Ishikawa (cell line): ENCODE measurements around the gene TEX9.

Source experiments
- CEBPB ChIP-seq: IDR thresholded peaks from 2 replicates; pipeline ENCODE4 v1.6.1; 2012
- CREB1 ChIP-seq: IDR thresholded peaks from 2 replicates; pipeline ENCODE4 v1.6.1; 2012; ENCODE audit warnings: low read depth
- EP300 ChIP-seq: IDR thresholded peaks from 2 replicates; pipeline ENCODE4 v1.6.1; 2012; ENCODE audit warnings: borderline replicate concordance
- MAX ChIP-seq: IDR thresholded peaks from 2 replicates; pipeline ENCODE4 v1.6.1; 2012
- RAD21 ChIP-seq: IDR thresholded peaks from 2 replicates; pipeline ENCODE4 v1.6.1; 2012; ENCODE audit warnings: low read depth
- REST ChIP-seq: IDR thresholded peaks from 2 replicates; pipeline ENCODE4 v1.6.1; 2012; ENCODE audit warnings: low read depth, mild to moderate bottlenecking
- TAF1 ChIP-seq: IDR thresholded peaks from 2 replicates; pipeline ENCODE4 v1.6.1; 2012; ENCODE audit warnings: low read depth, mild to moderate bottlenecking
- USF1 ChIP-seq: IDR thresholded peaks from 2 replicates; pipeline ENCODE4 v1.6.1; 2012
- ZBTB7A ChIP-seq: IDR thresholded peaks from 2 replicates; pipeline ENCODE4 v1.6.1; 2012; ENCODE audit warnings: low read depth

GRCh38 chr15:56351353-56351752 is 13.9 kb upstream of the TEX9 start:
- TF ChIP-seq ZBTB7A (no peak), RAD21 (no peak), EP300 (no peak), USF1 (no peak), REST (no peak), MAX (no peak), TAF1 (no peak), CEBPB (no peak), CREB1 (no peak)
